NCI-H748 (cell line): ENCODE measurements around the gene FAM43A.
A peak's percentile ranks its signal among the peaks of the same experiment; 100 is the strongest.

Experiments used
- DNase-seq: peaks from one replicate; lab custom pipeline; 2025; ENCODE audit not compliant: unreplicated experiment; lab: John Stamatoyannopoulos, UW

The FAM43A gene

GRCh38 chr3:194705227-194705626, 19.5 kb downstream of the FAM43A start:
- DNase-seq, result no peak

GRCh38 chr3:194705761-194706160, 20.1 kb downstream of the FAM43A start:
- DNase-seq, result no peak

- no peak for DNase-seq
These were observed 21.5 kb downstream of the FAM43A start for GRCh38 chr3:194707147-194707540.

GRCh38 chr3:194711286-194711685, 25.6 kb downstream of the FAM43A start:
- DNase-seq, result no peak

GRCh38 chr3:194711913-194712312, 26.2 kb downstream of the FAM43A start:
- DNase-seq, result no peak

GRCh38 chr3:194713299-194714136, 27.8 kb downstream of the FAM43A start:
- no peak for DNase-seq

GRCh38 chr3:194714137-194714455, 28.4 kb downstream of the FAM43A start:
- DNase-seq, result no peak

GRCh38 chr3:194714564-194714963, 28.9 kb downstream of the FAM43A start:
- no peak for DNase-seq

- DNase-seq, result no peak
These were observed 29.5 kb downstream of the FAM43A start for GRCh38 chr3:194715022-194715800.

GRCh38 chr3:194718079-194718478, 32.4 kb downstream of the FAM43A start:
- DNase-seq, result no peak

GRCh38 chr3:194720048-194720447, 34.4 kb downstream of the FAM43A start:
- no peak for DNase-seq

GRCh38 chr3:194723846-194724618, 38.3 kb downstream of the FAM43A start:
- DNase-seq, result no peak

- no peak for DNase-seq
These were observed 39.7 kb downstream of the FAM43A start for GRCh38 chr3:194725346-194725745.

- DNase-seq, result no peak
These were observed 41.9 kb downstream of the FAM43A start for GRCh38 chr3:194727435-194728128.

GRCh38 chr3:194728986-194729385, 43.3 kb downstream of the FAM43A start:
- no peak for DNase-seq

- peak; percentile 96 for DNase-seq
These were observed 44.7 kb downstream of the FAM43A start for GRCh38 chr3:194730365-194730764.

GRCh38 chr3:194731506-194732073, 45.9 kb downstream of the FAM43A start:
- DNase-seq, result peak; percentile 47

GRCh38 chr3:194732617-194733016, 46.9 kb downstream of the FAM43A start:
- no peak for DNase-seq

GRCh38 chr3:194736277-194736895, 50.7 kb downstream of the FAM43A start:
- no peak for DNase-seq

GRCh38 chr3:194736896-194737600, 51.4 kb downstream of the FAM43A start:
- no peak for DNase-seq
